Epidermal melanocyte (primary cell): ENCODE measurements around the gene PIGT.
"Not testable (repeated sequence)": the region's sequence is repeated elsewhere in the genome, so short reads cannot be mapped to it uniquely, and the experiment has no call there.

Experiments
- DNase-seq: peaks from one replicate; pipeline ENCODE4 v3.0.0; 2011; ENCODE audit warnings: low spot score; ENCODE audit not compliant: insufficient read length

PIGT gene

GRCh38 chr20:45462711-45463509 lies 47.0 kb downstream of the PIGT start:
- DNase-seq = no peak

- no peak for DNase-seq
Observed at GRCh38 chr20:45463709-45464108, 47.8 kb downstream of the PIGT start.

GRCh38 chr20:45465491-45466266 lies 49.7 kb downstream of the PIGT start:
- no peak for DNase-seq

GRCh38 chr20:45467172-45467571 lies 51.2 kb downstream of the PIGT start:
- DNase-seq = no peak

- DNase-seq = no peak
Observed at GRCh38 chr20:45467861-45468260, 51.9 kb downstream of the PIGT start.

GRCh38 chr20:45469336-45470261 lies 53.7 kb downstream of the PIGT start, which contains the start of gene WFDC2:
WFDC2 (plus strand) TSS chr20:45469753; CDS start chr20:45469782, 29 bp downstream.
- no peak for DNase-seq

- DNase-seq = no peak
Observed at GRCh38 chr20:45470262-45470931, 54.5 kb downstream of the PIGT start.

- no peak for DNase-seq
Observed at GRCh38 chr20:45470937-45471336, 55.0 kb downstream of the PIGT start.

- not testable (repeated sequence) for DNase-seq
Observed at GRCh38 chr20:45472286-45472685, 56.3 kb downstream of the PIGT start.
